Right lobe of liver (tissue), 4 donors: ENCODE measurements around the gene PTGDS.

ENCODE experiments used
- POLR2A ChIP-seq: fragments of 450-650 bp; IDR thresholded peaks from one replicate; pipeline ENCODE4 v1.6.1; 2017; ENCODE audit warnings: antibody characterized with exemption, mild to moderate bottlenecking
- TF ChIP-seq, protein P1 (sequence below), 4 donors: fragments of 200-600 bp in 3 of 4; fragments of 450-650 bp in 1 of 4; IDR thresholded peaks; one replicate each; pipeline versions ENCODE4 v1.5.1 to v1.8.0; 2016 to 2022; ENCODE audit warnings: antibody characterized with exemption in 4 of 4, mild to moderate bottlenecking in 2 of 4
- donor health status: DM: no; HTN: no; CAD: no.
- donor health status: DM: no; HTN: no; CAD: no.
- donor health status: DM: no; HTN: yes; CAD: no.

DNA sequence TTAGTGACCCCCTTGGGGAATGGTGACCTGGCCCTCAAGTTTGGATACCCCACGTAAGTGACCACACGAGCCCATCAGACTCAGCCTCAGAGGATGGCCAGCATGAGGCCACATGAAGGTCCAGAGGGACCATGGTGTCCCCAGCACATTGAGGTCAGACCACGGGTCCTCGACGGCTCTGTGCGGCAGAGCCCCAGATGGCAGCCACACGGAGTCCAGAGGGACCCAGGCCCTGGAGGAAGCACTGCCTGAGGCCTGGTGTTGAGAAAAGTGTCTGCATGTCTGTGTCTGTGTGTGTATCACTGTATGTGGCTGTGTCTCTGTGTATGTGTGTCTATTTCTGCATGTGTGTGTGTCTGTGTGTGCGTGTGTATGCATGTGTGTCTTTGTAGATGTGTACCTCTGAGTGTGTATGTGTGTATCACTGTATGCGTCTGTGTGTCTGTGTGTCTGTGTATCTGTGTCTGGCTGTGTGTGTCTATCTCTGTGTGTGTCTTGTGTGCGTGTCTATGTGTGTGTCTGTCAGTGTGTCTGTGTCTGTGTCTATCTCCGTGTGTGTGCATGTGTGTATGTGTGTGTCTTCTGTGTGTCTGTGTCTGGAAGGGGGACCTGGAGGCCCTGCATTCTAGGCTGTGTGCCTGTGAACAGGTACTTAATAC is 6.5 kb downstream of the PTGDS start:
- TF ChIP-seq, protein P1, sequence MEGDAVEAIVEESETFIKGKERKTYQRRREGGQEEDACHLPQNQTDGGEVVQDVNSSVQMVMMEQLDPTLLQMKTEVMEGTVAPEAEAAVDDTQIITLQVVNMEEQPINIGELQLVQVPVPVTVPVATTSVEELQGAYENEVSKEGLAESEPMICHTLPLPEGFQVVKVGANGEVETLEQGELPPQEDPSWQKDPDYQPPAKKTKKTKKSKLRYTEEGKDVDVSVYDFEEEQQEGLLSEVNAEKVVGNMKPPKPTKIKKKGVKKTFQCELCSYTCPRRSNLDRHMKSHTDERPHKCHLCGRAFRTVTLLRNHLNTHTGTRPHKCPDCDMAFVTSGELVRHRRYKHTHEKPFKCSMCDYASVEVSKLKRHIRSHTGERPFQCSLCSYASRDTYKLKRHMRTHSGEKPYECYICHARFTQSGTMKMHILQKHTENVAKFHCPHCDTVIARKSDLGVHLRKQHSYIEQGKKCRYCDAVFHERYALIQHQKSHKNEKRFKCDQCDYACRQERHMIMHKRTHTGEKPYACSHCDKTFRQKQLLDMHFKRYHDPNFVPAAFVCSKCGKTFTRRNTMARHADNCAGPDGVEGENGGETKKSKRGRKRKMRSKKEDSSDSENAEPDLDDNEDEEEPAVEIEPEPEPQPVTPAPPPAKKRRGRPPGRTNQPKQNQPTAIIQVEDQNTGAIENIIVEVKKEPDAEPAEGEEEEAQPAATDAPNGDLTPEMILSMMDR (IDR thresholded peaks at IDR 0.05) = no peak
- no peak for TF ChIP-seq POLR2A
